ENCODE results near the gene CCR5AS.
A peak's percentile ranks its signal among the peaks of the same experiment; 100 is the strongest.

CCR5AS gene

GRCh38 chr3:46406788-46407611 is at the start of gene CCR5AS, which contains the start of gene CCRL2:
Gene CCR5AS, minus strand, starts transcription at chr3:46407066.
Gene CCRL2, plus strand, starts transcription at chr3:46407259. Its CDS starts 821 bp downstream, at chr3:46408080.
- intact Hi-C loops (cut with micrococcal nuclease): no loop called here
- Mint-ChIP-seq H3K9me3 (no peaks in the 10 kb centered on the region), H3K27me3 (peaks cover 2 to 7% of the 10 kb centered on the region in 2 donors), H3K27ac (peak within 1 kb of the TSS; percentile 53 to 90 (median 84)), H3K4me3 (peak within 1 kb of the TSS; percentile 68 to 85 (median 78)), H3K36me3 (no peaks in the 10 kb centered on the region), H3K4me1 (peaks cover 3 to 18% (median 12%) of the 10 kb centered on the region in 4 donors)
- CTCF ChIA-PET (ENCODE audit: partially characterized antibody): interaction anchor here (1.1 to 3.5 kb wide), 2 partner anchors 29 to 82 kb away, joined by 3 to 13 read pairs; no protein-coding TSS in a partner anchor
- Histone ChIP-seq H3K4me3 (ENCODE audit: low read length in 2 of 2) (peak within 1 kb of the TSS in 1 of 2 donors; percentile 27), H3K4me1 (ENCODE audit: insufficient read depth, low read length) (peaks cover 18% of the 10 kb centered on the region), H3K27me3 (ENCODE audit: insufficient read depth, low read length) (no peaks in the 10 kb centered on the region), H3K27ac (ENCODE audit: low read depth, low read length) (no peak within 1 kb of the TSS), H3K36me3 (ENCODE audit: insufficient read depth, low read length) (no peaks in the 10 kb centered on the region), H3K9me3 (ENCODE audit: control insufficient read depth in 1 of 2, low read length in 2 of 2) (no peaks in the 10 kb centered on the region)
- POLR2A ChIA-PET (ENCODE audit: partially characterized antibody): no interaction called here
- DNase-seq: peak; percentile 15 to 62 (median 32)

- ChIA-PET CTCF (ENCODE audit: partially characterized antibody) (interaction anchor here (1.7 kb wide), 1 partner anchor 32 kb away, joined by 4 read pairs; no protein-coding TSS in a partner anchor), POLR2A (ENCODE audit: partially characterized antibody) (no interaction called here)
Measured at GRCh38 chr3:46456118-46456517, 49.3 kb upstream of the CCR5AS start.

GRCh38 chr3:46455231-46456115 is 48.6 kb upstream of the CCR5AS start:
- H3K27ac ChIP-seq (ENCODE audit: low read depth, low read length): no peak overlapping the region
- no peaks in the 10 kb centered on the region for H3K9me3 ChIP-seq (ENCODE audit: control insufficient read depth in 1 of 2, low read length in 2 of 2)
- Mint-ChIP-seq H3K27me3 (peaks cover 3 to 6% of the 10 kb centered on the region in 2 donors), H3K36me3 (no peaks in the 10 kb centered on the region), H3K27ac (no peak overlapping the region), H3K4me1 (peaks cover 0 to 6% (median 2%) of the 10 kb centered on the region in 4 donors), H3K9me3 (peaks cover 0 to 2% (median 0%) of the 10 kb centered on the region in 8 donors), H3K4me3 (no peak overlapping the region)
- intact Hi-C loops (cut with micrococcal nuclease): no loop called here
- POLR2A ChIA-PET (ENCODE audit: partially characterized antibody): no interaction called here
- H3K4me1 ChIP-seq (ENCODE audit: insufficient read depth, low read length): no peaks in the 10 kb centered on the region
- no peaks in the 10 kb centered on the region for H3K27me3 ChIP-seq (ENCODE audit: insufficient read depth, low read length)
- no peaks in the 10 kb centered on the region for H3K36me3 ChIP-seq (ENCODE audit: insufficient read depth, low read length)
- CTCF ChIA-PET (ENCODE audit: partially characterized antibody): interaction anchor here (1.7 kb wide), 1 partner anchor 33 kb away, joined by 4 read pairs; no protein-coding TSS in a partner anchor
- DNase-seq: no peak
- no peak overlapping the region for H3K4me3 ChIP-seq (ENCODE audit: low read length in 2 of 2)

More at GRCh38 chr3:46456118-46456517, 49.3 kb upstream of the CCR5AS start:
- H3K4me3 ChIP-seq (ENCODE audit: low read length in 2 of 2): no peak overlapping the region
- H3K4me1 Mint-ChIP-seq: peaks cover 0 to 6% (median 2%) of the 10 kb centered on the region in 4 donors
- H3K36me3 Mint-ChIP-seq: no peaks in the 10 kb centered on the region
- peaks cover 3 to 9% of the 10 kb centered on the region in 2 donors for H3K27me3 Mint-ChIP-seq
- intact Hi-C loops (cut with micrococcal nuclease): no loop called here
- H3K36me3 ChIP-seq (ENCODE audit: insufficient read depth, low read length): no peaks in the 10 kb centered on the region
- no peak overlapping the region for H3K27ac ChIP-seq (ENCODE audit: low read depth, low read length)
- H3K27me3 ChIP-seq (ENCODE audit: insufficient read depth, low read length): peaks cover under 1% of the 10 kb centered on the region
- DNase-seq: no peak
- H3K9me3 Mint-ChIP-seq: peaks cover 0 to 8% (median 0%) of the 10 kb centered on the region in 8 donors
- H3K27ac Mint-ChIP-seq: no peak overlapping the region
- no peaks in the 10 kb centered on the region for H3K4me1 ChIP-seq (ENCODE audit: insufficient read depth, low read length)
- no peaks in the 10 kb centered on the region for H3K9me3 ChIP-seq (ENCODE audit: control insufficient read depth in 1 of 2, low read length in 2 of 2)
- no peak overlapping the region for H3K4me3 Mint-ChIP-seq

GRCh38 chr3:46454606-46455005 is 47.7 kb upstream of the CCR5AS start:
- peaks cover 0 to 6% (median 2%) of the 10 kb centered on the region in 4 donors for H3K4me1 Mint-ChIP-seq
- Histone ChIP-seq H3K4me1 (ENCODE audit: insufficient read depth, low read length) (no peaks in the 10 kb centered on the region), H3K4me3 (ENCODE audit: low read length in 2 of 2) (no peak overlapping the region), H3K36me3 (ENCODE audit: insufficient read depth, low read length) (no peaks in the 10 kb centered on the region), H3K9me3 (ENCODE audit: control insufficient read depth in 1 of 2, low read length in 2 of 2) (no peaks in the 10 kb centered on the region), H3K27ac (ENCODE audit: low read depth, low read length) (no peak overlapping the region), H3K27me3 (ENCODE audit: insufficient read depth, low read length) (no peaks in the 10 kb centered on the region)
- no peak overlapping the region for H3K27ac Mint-ChIP-seq
- DNase-seq: no peak
- no peaks in the 10 kb centered on the region for H3K9me3 Mint-ChIP-seq
- ChIA-PET CTCF (ENCODE audit: partially characterized antibody) (no interaction called here), POLR2A (ENCODE audit: partially characterized antibody) (no interaction called here)
- no peaks in the 10 kb centered on the region for H3K36me3 Mint-ChIP-seq
- peaks cover 0 to 4% of the 10 kb centered on the region in 2 donors for H3K27me3 Mint-ChIP-seq
- intact Hi-C loops (cut with micrococcal nuclease): no loop called here
- no peak overlapping the region for H3K4me3 Mint-ChIP-seq

GRCh38 chr3:46454209-46454595 is 47.3 kb upstream of the CCR5AS start:
- H3K27ac ChIP-seq (ENCODE audit: low read depth, low read length): no peak overlapping the region
- intact Hi-C loops (cut with micrococcal nuclease): no loop called here
- no peaks in the 10 kb centered on the region for H3K36me3 ChIP-seq (ENCODE audit: insufficient read depth, low read length)
- Mint-ChIP-seq H3K36me3 (no peaks in the 10 kb centered on the region), H3K4me3 (no peak overlapping the region), H3K27me3 (peaks cover 0 to 2% of the 10 kb centered on the region in 2 donors), H3K4me1 (peaks cover 0 to 6% (median 2%) of the 10 kb centered on the region in 4 donors), H3K27ac (no peak overlapping the region), H3K9me3 (no peaks in the 10 kb centered on the region)
- ChIA-PET POLR2A (ENCODE audit: partially characterized antibody) (no interaction called here), CTCF (ENCODE audit: partially characterized antibody) (no interaction called here)
- H3K9me3 ChIP-seq (ENCODE audit: control insufficient read depth in 1 of 2, low read length in 2 of 2): no peaks in the 10 kb centered on the region
- no peaks in the 10 kb centered on the region for H3K27me3 ChIP-seq (ENCODE audit: insufficient read depth, low read length)
- H3K4me3 ChIP-seq (ENCODE audit: low read length in 2 of 2): no peak overlapping the region
- H3K4me1 ChIP-seq (ENCODE audit: insufficient read depth, low read length): no peaks in the 10 kb centered on the region
- no peak for DNase-seq

- Histone ChIP-seq H3K4me3 (ENCODE audit: low read length in 2 of 2) (no peak overlapping the region), H3K27me3 (ENCODE audit: insufficient read depth, low read length) (no peaks in the 10 kb centered on the region), H3K36me3 (ENCODE audit: insufficient read depth, low read length) (no peaks in the 10 kb centered on the region), H3K9me3 (ENCODE audit: control insufficient read depth in 1 of 2, low read length in 2 of 2) (no peaks in the 10 kb centered on the region), H3K4me1 (ENCODE audit: insufficient read depth, low read length) (no peaks in the 10 kb centered on the region), H3K27ac (ENCODE audit: low read depth, low read length) (no peak overlapping the region)
- no peaks in the 10 kb centered on the region for H3K36me3 Mint-ChIP-seq
- intact Hi-C loops (cut with micrococcal nuclease): no loop called here
- no peak for DNase-seq
- H3K27me3 Mint-ChIP-seq: peaks cover 0 to 2% of the 10 kb centered on the region in 2 donors
- H3K9me3 Mint-ChIP-seq: no peaks in the 10 kb centered on the region
- peaks cover 0 to 6% (median 2%) of the 10 kb centered on the region in 4 donors for H3K4me1 Mint-ChIP-seq
- POLR2A ChIA-PET (ENCODE audit: partially characterized antibody): no interaction called here
- peak overlapping the region in 2 of 7 donors; percentile 5 to 31 for H3K27ac Mint-ChIP-seq
- CTCF ChIA-PET (ENCODE audit: partially characterized antibody): no interaction called here
- no peak overlapping the region for H3K4me3 Mint-ChIP-seq
Measured at GRCh38 chr3:46453526-46454208, 46.8 kb upstream of the CCR5AS start.
